Inferior parietal cortex (tissue), 1 donor: ENCODE results near the gene THRB.
A peak's percentile ranks its signal among the peaks of the same experiment; 100 is the strongest.

ENCODE experiments used
- DNase-seq: peaks from one replicate; pipeline ENCODE4 v3.0.0-alpha.2; 2016; ENCODE audit errors: extremely low spot score

Gene THRB

GRCh38 chr3:24306518-24306917 lies 188.1 kb downstream of the THRB start:
- DNase-seq, result no peak

- DNase-seq, result peak; percentile 38
These were observed 188.7 kb downstream of the THRB start for GRCh38 chr3:24305795-24306467.

- no peak for DNase-seq
These were observed 191.4 kb downstream of the THRB start for GRCh38 chr3:24303057-24303754.

GRCh38 chr3:24302396-24302795 lies 192.3 kb downstream of the THRB start:
- DNase-seq, result no peak

GRCh38 chr3:24300949-24301348 lies 193.7 kb downstream of the THRB start:
- DNase-seq, result no peak

GRCh38 chr3:24299806-24300626 lies 194.6 kb downstream of the THRB start:
- DNase-seq, result no peak

- no peak for DNase-seq
These were observed 195.3 kb downstream of the THRB start for GRCh38 chr3:24299246-24299805.

- no peak for DNase-seq
These were observed 198.0 kb downstream of the THRB start for GRCh38 chr3:24296441-24297205.

GRCh38 chr3:24294150-24294549 lies 200.5 kb downstream of the THRB start:
- no peak for DNase-seq

- DNase-seq, result no peak
These were observed 203.0 kb downstream of the THRB start for GRCh38 chr3:24291646-24292045.

GRCh38 chr3:24290596-24290995 lies 204.1 kb downstream of the THRB start:
- no peak for DNase-seq

- DNase-seq, result peak; percentile 67
These were observed 206.0 kb downstream of the THRB start for GRCh38 chr3:24288496-24289236.

GRCh38 chr3:24287755-24288450 lies 206.7 kb downstream of the THRB start:
- DNase-seq, result peak; percentile 24

GRCh38 chr3:24286405-24286804 lies 208.2 kb downstream of the THRB start:
- no peak for DNase-seq

- DNase-seq, result no peak
These were observed 216.1 kb downstream of the THRB start for GRCh38 chr3:24278543-24278942.

- DNase-seq, result no peak
These were observed 221.2 kb downstream of the THRB start for GRCh38 chr3:24273491-24273890.

GRCh38 chr3:24272875-24273274 lies 221.8 kb downstream of the THRB start:
- no peak for DNase-seq

- no peak for DNase-seq
These were observed 222.2 kb downstream of the THRB start for GRCh38 chr3:24272408-24272807.

- DNase-seq, result no peak
These were observed 223.4 kb downstream of the THRB start for GRCh38 chr3:24271228-24271627.

- DNase-seq, result no peak
These were observed 223.9 kb downstream of the THRB start for GRCh38 chr3:24270744-24271143.
